Activated CD8-positive, alpha-beta memory T cell treated with anti-CD3 and anti-CD28 coated beads for 48 hours (primary cell): ENCODE results near the gene FBXL14.
"Not testable (repeated sequence)": the region's sequence is repeated elsewhere in the genome, so short reads cannot be mapped to it uniquely, and the experiment has no call there.

Experiments used
- DNase-seq, 3 experiments: peaks; one replicate each; pipeline ENCODE4 v3.0.0-alpha.2; 2020; ENCODE audit warnings: low read depth in 2 of 3, low spot score in 2 of 3

Gene FBXL14

GRCh38 chr12:1620092-1620491 lies 25.7 kb upstream of the FBXL14 start:
- no peak for DNase-seq

GRCh38 chr12:1619587-1619986 lies 25.2 kb upstream of the FBXL14 start:
- DNase-seq = no peak

- no peak for DNase-seq
Measured at GRCh38 chr12:1619159-1619558, 24.8 kb upstream of the FBXL14 start.

GRCh38 chr12:1618489-1618888 lies 24.1 kb upstream of the FBXL14 start:
- DNase-seq = no peak

- DNase-seq = no peak
Measured at GRCh38 chr12:1616233-1617066, 22.1 kb upstream of the FBXL14 start.

GRCh38 chr12:1614360-1614759 lies 20.0 kb upstream of the FBXL14 start:
- no peak for DNase-seq

GRCh38 chr12:1613860-1614259 lies 19.5 kb upstream of the FBXL14 start:
- no peak for DNase-seq

GRCh38 chr12:1611803-1612572 lies 17.6 kb upstream of the FBXL14 start:
- DNase-seq = no peak

GRCh38 chr12:1610072-1610643 lies 15.8 kb upstream of the FBXL14 start:
- DNase-seq = no peak

- DNase-seq = no peak
Measured at GRCh38 chr12:1608713-1609119, 14.3 kb upstream of the FBXL14 start.

- DNase-seq = no peak
Measured at GRCh38 chr12:1607940-1608712, 13.7 kb upstream of the FBXL14 start.

- DNase-seq = peak in 2 of 3 experiments; percentile 37 to 40
Measured at GRCh38 chr12:1606021-1606622, 11.7 kb upstream of the FBXL14 start.

GRCh38 chr12:1605129-1606020 lies 11.0 kb upstream of the FBXL14 start:
- no peak for DNase-seq

- DNase-seq = no peak
Measured at GRCh38 chr12:1604464-1604863, 10.1 kb upstream of the FBXL14 start.

- DNase-seq = no peak
Measured at GRCh38 chr12:1603269-1603993, 9.1 kb upstream of the FBXL14 start.

- DNase-seq = not testable (repeated sequence)
Measured at GRCh38 chr12:1602706-1603105, 8.3 kb upstream of the FBXL14 start.

- DNase-seq = no peak
Measured at GRCh38 chr12:1598757-1599156, 4.4 kb upstream of the FBXL14 start.

- DNase-seq = no peak
Measured at GRCh38 chr12:1595690-1596347, 1.4 kb upstream of the FBXL14 start.
